Skeletal muscle cell (primary cell): ENCODE results near the gene CSE1L.
"Not testable (repeated sequence)": the region's sequence is repeated elsewhere in the genome, so short reads cannot be mapped to it uniquely, and the experiment has no call there.

Experiments used
- DNase-seq: peaks from one replicate; pipeline ENCODE4 v3.0.0-alpha.2; 2010; ENCODE audit warnings: low read depth
- H3K4me3 ChIP-seq: 2 replicates; pipeline ENCODE4 v1.5.1; 2011; ENCODE audit warnings: low read depth, mild to moderate bottlenecking, control low read depth, low read length, moderate library complexity

Gene CSE1L

DNA sequence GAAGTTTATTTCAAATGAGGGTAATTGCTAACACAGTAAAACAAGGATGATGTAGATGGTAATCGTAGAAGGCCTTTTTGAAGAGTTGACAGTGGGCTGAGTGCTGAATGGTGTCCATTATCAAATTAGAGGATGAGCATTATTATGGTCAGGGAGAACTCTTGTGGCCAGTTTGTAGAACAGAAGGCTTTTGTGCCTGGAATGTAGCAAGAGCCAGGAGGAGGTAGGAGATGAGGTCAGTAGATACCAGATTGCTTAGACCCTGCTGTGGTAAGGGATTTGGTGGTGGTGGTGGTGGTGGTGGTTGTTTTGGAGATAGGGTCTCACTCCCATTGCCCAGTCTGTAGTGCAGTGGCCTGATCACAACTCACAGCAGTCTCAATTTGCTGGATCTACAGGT is 6.2 kb downstream of the CSE1L start:
- DNase-seq, result no peak

DNA sequence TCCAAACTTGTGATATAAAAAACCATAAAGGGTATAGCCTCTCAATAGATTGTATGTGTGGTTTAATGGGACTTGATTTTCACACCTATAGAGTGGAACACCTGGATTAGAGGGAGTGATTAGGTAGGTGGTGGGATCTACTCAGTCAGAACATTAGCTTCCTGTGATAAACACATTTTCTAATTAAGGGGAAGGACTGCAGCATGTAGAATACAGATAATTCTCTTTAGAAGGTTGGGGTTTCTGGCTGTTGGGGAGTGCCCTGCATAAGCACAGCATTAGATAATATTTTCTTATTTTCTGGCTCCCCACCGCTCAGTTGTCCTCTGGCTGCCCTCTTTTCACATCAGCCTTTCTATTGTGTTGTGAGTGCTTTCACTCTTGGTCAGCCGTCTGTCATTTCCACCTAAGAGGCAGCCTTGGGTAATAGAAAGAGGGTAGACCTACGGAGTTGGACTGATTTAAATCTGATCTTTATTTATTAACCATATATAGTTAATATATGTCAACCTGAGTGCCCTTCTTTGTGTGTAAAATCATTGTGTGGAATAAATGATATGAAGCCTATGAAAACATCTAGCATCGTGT is 8.0 kb downstream of the CSE1L start:
- no peak for DNase-seq

More for the DNA sequence above, 6.2 kb downstream of the CSE1L start:
- no peak overlapping the region for H3K4me3 ChIP-seq

DNA sequence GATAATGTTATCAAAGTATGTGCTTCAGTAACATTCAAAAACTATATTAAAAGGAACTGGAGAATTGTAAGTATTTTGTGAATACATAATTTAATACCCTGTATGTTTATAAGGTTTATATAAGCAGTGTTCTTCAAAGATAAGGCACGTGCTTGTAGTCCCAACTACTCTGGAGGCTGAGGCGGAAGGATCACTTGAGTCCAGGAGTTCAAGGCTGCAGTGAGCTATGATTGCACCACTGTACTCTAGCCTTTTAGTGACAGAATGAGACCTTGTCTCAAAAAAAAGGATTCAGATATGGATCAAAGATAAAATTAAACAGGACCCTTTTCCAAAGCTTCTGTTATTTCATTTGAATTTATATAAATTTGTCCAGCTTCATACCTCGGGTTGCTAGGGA is 17.2 kb downstream of the CSE1L start:
- no peak for DNase-seq
- H3K4me3 ChIP-seq, result no peak overlapping the region

More for the DNA sequence above, 8.0 kb downstream of the CSE1L start:
- no peak overlapping the region for H3K4me3 ChIP-seq

DNA sequence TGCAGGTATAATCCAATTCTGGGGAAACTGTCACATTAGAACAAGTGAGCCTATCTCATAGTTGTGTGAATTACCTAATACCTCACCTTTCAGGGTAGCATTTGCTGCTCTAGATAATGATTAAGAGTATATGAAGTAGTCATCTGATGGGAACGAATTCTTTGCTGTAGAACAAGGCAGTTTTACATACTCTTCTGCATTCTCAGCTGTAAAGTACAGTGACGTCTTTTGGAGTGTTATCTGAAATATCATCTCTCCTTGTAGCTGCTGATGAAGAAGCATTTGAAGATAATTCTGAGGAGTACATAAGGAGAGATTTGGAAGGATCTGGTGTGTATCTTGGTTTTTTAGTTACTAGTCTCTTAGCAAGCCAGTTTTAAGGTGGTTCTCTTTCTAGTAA is 28.4 kb downstream of the CSE1L start:
- H3K4me3 ChIP-seq, result no peak overlapping the region
- no peak for DNase-seq

DNA sequence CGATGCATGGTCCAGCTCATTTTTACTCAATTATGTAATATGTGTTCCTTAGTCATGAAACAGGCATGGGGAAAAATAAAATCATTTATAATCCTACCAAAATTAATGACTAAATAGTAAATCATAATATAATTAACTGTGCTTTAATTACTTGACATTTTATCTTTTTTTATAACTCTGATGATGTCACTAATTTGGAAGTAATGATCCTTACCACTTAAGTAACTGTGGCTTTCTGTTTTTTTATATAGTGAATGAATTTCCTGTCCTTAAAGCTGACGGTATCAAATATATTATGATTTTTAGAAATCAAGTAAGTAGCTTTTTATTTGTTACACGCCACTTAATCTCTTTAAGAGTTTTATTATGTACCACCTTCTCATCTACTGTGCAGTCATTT is 32.2 kb downstream of the CSE1L start:
- H3K4me3 ChIP-seq, result no peak overlapping the region
- DNase-seq, result no peak

DNA sequence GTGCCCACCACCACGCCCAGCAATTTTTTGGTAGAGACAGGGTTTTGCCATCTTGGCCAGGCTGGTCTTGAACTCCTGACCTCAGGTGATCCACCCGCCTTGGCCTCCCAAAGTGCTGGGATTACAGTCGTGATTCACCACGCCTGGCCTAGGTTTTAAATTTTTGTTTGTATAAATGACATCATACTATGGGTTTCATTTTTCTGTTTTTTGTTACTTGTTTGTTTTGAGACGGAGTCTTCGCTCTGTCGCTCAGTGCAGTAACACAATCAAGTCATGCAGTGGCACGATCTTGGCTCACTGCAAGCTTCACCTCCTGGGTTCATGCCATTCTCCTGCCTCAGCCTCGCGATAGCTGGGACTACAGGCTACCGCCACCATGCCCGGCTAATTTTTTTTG is 36.2 kb downstream of the CSE1L start:
- H3K4me3 ChIP-seq, DNase-seq: not testable (repeated sequence)

DNA sequence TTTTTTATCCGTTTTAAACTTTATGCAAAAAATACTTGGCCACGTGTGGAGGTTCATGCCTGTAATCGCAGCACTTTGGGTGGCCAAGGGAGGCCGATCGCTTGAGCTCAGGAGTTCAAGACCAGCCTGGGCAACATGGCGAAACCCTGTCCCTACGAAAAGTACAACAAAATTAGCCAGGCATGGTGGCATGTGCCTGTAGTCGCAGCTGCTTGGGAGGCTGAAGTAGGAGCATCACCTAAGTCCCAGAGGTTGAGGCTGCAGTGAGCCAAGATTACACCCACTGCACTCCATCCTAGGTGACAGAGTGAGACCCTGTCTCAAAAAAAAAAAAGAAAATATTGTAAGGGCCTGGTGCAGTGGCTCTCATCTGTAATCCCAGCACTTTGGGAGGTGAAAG is 45.0 kb downstream of the CSE1L start:
- no peak overlapping the region for H3K4me3 ChIP-seq
- DNase-seq, result no peak

DNA sequence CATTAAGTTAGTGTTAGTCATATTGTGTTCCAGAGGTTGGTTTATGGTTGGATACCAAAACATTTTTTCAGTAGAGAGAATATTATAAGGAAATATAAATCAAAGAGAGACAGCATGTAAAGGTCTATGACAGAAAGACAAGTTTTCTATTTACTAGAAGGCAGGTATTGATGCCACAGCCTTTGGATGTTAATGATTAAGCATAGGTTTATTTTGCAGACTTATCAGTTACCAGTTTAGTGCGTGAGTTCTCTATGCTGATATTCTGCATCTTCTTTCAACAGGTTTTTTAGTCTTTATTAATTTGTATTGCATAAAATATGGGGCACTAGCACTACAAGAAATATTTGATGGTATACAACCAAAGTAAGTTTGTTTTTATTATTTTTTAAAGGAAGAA is 45.6 kb downstream of the CSE1L start:
- no peak overlapping the region for H3K4me3 ChIP-seq
- DNase-seq, result no peak

DNA sequence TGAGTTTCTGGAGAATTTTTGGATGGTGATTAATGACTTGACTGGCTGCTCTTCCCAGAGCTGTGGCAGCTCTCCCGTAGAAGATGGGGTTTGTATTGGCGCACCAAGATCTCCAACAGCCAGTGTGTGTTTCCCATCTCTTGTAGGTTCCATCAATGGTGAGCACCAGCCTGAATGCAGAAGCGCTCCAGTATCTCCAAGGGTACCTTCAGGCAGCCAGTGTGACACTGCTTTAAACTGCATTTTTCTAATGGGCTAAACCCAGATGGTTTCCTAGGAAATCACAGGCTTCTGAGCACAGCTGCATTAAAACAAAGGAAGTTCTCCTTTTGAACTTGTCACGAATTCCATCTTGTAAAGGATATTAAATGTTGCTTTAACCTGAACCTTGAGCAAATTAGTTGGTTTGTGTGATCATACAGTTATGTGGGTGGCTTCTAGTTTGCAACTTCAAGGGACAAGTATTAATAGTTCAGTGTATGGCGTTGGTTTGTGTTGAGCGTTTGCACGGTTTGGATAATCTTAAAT is 50.2 kb downstream of the CSE1L start:
- H3K4me3 ChIP-seq, result no peak overlapping the region
- DNase-seq, result no peak

DNA sequence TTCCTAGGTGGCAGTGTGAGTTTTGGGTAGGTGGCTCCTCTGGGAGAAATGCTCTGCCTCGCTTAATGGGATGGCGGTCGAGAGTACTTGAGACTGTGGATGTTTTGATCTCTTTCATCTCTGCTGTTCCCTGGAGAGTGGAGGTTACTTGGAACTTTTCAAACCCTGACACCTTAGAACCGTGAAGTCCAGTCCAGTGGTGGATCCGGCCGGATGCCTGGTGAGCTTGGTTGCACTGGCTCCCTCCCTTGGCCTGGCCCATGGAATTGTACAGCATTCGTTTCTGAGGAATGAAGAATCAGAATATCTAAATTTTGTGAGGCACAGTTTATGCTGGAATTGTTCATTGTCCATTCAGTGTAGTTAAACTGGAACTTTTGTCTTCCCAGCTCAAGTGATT is 51.0 kb downstream of the CSE1L start:
- no peak for DNase-seq
- no peak overlapping the region for H3K4me3 ChIP-seq

DNA sequence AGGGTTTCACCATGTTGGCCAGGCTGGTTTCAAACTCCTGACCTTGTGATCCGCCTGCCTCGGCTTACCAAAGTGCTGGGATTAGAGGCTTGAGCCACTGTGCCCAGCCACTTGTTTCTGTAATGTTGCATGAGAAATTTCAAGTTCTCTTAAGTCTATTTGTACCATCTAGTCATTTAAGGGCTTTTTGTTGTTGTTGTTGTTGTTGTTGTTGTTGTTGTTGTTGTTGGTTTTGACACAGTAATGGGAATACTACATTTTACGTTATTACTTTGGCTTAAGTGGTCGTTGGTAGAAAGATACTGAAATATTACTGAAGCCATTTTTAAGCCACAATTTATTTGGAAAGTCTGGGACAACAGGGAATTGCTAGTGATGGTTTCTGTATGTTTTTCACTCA is 52.0 kb downstream of the CSE1L start:
- H3K4me3 ChIP-seq, result no peak overlapping the region
- no peak for DNase-seq

DNA sequence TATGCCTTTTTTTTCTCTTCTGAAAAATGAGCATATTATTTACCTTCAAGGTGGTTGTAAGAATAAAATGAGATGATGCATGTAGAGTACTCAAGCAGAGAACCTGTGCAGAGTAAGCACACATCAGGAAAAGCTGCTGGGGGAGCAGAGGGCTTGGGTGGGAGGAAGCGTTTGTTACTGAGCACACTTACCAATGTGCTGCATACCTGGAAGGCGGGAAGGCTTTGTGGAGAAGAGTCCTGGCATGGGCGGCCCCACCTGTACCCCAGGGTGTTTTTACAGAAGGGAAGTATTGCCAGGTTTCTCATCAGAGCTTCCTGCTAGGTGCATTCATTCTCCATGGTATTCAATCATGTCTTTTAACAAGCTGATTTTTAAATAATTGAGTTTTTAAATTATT is 52.9 kb downstream of the CSE1L start:
- no peak overlapping the region for H3K4me3 ChIP-seq
- DNase-seq, result no peak

DNA sequence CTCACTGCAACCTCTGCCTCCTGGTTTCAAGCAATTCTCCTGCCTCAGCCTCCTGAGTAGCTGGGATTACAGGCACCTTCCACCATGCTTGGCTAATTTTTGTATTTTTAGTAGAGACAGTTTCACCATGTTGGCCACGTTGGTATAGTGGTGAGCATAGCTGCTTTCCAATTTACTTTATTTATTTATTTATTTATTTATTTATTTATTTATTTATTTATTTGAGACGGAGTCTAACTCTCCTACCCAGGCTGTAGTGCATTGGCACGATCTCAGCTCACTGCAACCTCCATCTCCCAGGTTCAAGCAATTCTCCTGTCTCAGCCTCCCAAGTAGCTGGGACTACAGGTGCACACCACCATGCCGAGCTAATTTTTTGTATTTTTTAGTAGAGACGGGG is 54.2 kb downstream of the CSE1L start:
- not testable (repeated sequence) for H3K4me3 ChIP-seq, DNase-seq

DNA sequence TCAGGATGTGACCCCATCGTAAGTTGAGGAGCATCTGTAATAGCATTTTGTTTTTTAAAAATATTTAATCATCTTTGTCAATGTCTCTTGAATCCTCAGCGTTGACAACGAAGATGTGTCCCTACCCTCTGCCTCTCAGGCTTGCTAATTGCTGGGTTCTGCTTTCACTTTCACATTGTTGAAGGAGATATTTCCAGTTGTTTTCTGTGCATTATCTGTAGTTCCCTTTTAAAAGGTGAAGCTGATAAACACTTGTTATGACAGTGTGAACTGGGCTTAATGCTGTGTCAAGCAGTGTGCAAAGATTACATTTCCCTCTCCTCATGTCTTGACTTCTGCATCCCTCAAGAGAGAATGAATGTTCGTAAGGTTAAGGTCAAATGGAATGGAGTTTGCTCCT is 54.9 kb downstream of the CSE1L start:
- DNase-seq, result no peak
- no peak overlapping the region for H3K4me3 ChIP-seq

DNA sequence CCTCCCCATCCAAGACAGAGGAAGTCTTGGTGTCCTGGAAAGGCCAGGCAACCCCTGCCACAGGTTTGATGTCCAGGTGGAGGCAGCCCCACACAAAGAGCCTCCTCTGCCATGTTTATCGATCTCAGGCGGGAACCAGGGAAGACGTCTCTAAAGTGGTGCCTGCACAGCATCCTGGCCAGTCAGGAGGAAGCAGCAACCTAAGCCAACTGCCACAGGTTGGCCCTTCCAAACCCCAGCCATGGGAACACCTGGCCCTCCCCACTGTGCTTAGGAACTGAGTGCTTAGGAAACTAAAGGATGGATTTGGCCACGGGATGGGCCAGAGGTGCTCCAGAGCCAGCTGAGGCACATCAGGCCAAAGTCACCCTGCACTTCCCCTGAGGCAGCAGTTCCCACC is 56.9 kb downstream of the CSE1L start:
- no peak overlapping the region for H3K4me3 ChIP-seq
- no peak for DNase-seq

DNA sequence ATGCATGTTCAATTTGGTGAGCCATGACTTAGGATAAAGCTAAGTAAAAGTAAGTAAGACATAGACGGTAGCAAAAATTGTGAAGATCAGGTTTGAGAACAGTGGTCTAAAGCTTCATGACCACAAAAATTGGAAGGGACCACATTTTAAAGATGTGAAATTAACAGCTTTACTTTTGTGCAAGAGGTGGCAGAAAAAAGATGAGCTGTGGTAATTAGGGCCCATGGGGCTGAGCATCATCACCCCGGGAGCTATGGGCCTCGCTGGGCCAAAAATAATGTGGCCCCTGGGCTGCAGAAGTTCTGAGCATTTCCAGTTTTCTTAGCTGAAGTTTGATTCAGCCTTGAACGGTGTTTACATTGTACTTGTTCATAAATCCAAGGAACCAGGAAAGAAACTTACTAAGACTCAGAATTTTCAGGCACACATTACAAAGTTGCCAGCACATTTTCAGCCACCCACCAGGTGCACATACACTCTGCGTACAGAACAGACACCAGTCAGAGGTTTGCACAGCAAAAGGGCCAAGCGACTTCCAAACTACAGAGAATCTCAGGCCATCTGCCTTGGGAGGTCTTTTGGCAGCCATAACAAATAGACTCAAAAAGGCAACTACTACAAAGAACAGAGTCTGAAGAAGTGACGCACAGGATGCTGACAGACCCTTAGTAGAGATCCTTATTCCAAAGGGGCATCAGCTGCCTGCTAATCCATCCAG is 57.7 kb downstream of the CSE1L start:
- DNase-seq, result no peak
- no peak overlapping the region for H3K4me3 ChIP-seq

DNA sequence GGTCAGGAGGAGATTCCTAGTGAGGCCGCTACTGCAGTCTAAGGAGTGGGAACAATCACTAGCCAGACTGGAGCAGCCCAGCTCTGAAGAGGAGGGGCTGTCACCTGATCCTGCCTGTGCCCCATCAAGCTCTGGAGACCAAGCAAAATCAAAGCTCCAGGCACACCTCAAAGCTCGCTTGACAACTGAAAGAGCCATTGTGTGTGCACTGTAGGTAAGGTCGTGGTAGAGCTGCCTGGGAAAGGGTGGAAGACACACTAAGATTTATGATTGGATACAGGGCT is 58.2 kb downstream of the CSE1L start:
- DNase-seq, result no peak
- no peak overlapping the region for H3K4me3 ChIP-seq

DNA sequence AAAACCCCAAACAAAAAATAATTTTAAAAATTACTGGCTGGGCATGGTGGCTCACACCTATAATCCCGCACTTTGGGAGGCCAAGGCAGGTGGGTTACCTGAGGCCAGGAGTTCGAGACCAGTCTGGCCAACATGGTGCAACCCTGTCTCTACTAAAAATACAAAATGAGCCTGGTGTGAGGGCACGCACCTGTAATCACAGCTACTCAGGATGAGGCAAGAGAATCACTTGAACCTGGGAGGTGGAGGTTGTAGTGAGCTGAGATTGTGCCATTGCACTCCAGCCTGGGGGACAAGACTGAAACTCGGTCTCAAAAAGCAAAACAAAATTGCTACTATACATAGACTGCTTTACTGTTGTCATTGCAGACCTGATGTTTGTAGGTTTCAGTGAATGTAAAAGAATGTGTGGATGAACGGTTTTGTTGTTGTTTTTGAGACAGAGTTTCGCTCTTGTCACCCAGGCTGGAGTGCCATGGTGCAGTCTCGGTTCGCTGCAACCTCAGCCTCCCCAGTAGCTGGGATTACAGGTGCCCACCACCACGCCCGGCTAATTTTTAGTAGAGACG is 59.0 kb downstream of the CSE1L start:
- not testable (repeated sequence) for DNase-seq, H3K4me3 ChIP-seq

DNA sequence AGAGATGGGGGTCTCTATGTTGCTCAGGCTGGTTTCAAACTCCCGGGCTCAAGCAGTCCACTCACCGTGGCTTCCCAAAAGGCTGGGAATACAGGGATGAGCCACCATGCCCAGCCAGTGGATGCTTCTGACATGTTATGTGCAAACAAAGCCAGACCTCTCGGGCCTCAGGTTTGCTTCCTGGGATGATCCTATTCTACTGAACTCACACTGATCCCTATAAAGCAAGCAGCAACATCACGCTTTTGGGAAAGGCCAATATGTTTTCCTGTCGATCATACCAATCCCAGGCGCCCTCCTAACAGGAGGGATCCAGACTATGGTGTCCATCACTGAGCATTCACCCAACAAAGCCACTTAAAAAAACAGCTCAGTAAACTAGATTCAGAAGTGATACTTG is 60.2 kb downstream of the CSE1L start:
- no peak overlapping the region for H3K4me3 ChIP-seq
- no peak for DNase-seq

DNA sequence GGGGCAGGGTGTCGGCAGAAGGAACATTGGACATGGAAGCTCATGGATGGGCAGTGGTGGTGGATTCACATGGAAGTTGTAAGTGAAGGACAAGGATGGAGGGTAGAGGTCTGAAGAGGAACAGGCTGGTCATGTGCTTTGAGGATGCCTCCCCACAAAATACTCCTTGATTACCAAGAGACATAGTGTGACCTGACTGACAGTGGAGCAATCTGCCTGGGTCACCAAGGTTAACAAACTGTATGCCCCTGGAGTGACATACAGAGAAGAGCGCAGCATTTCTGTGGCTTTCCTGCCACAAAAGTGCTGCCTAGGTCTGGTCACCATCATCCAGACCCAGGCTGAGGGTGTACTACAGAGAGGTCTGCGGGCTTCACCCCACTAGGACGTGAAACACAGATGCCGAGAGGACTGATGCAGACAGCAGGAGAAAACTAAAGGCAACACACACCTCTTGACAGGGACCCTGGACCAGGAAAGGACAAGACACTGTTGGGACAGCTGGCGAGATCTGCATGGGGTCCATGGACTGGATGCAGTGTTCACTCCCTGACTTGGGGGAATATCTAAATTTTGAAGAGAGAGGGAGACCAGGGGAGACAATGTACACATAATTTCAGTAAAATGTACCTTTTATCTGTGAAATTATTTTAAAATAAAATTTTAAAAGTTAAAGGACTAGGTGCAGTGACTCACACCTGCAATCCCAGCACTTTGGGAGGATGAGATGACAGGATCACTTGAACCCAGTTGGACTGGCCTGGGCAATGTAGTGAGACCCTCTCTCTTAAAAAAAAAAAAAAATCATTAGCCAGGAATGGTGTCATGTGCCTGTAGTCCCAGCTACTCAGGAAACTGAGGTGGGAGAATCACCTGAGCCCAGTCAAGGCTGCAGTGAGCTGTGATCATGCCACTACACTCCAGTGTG is 64.9 kb downstream of the CSE1L start:
- no peak for DNase-seq
- no peak overlapping the region for H3K4me3 ChIP-seq
